DMS79 (cell line): ENCODE data around the gene FLAD1.

Experiments
- DNase-seq: peaks from one replicate; lab custom pipeline; 2025; lab: John Stamatoyannopoulos, UW

The FLAD1 gene

GRCh38 chr1:155004352-155005075 is 21.4 kb downstream of the FLAD1 start:
- no peak for DNase-seq

DNA sequence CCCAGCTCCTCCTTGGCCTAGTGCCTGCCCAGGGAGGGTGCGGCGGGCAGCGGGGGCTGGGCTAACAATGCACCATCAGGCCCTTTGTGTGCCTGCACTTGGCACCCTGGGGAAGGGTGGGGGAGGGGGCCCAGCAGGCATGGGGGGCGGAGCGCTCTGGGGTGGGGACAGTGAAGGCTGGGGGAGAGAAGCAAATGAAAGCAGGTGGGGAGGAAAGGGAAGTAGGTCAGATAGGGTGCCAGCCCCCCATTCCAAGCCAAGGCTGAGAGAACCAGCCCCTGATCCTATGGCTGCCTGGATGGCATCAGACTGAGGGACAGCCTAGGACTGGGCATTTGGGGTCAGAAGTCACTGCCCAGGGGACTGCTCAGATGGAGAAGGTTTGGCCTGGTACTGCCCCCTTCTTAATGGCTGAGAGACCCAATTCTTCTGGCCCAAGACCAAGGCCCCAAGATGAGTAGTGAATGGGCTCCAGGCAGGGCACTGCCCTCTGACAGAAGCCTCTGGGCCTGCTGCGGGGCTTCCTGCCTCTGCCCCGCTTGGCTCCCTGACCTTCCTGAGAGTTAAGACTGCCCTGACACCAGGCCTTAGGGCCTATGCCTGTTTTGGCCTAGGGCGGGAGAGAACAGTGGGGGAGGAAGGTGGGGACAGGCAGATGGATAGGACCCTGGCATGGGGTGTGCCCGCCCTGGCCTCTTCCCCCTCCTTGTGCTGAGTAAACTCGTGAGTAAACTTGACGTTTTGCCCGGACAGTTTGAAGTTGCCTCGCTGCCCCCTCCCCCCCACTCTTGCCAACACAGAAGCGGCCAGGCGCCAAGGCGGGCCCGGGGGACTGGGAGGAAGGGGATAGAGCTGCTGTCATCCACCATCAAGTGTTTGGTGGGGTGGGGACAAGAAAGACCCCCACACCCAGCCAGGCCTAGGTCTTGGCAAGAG is 22.2 kb downstream of the FLAD1 start:
- no peak for DNase-seq

GRCh38 chr1:155006601-155007101 is 23.5 kb downstream of the FLAD1 start:
- DNase-seq = no peak

GRCh38 chr1:155007251-155007828 is 24.2 kb downstream of the FLAD1 start:
- DNase-seq = no peak

DNA sequence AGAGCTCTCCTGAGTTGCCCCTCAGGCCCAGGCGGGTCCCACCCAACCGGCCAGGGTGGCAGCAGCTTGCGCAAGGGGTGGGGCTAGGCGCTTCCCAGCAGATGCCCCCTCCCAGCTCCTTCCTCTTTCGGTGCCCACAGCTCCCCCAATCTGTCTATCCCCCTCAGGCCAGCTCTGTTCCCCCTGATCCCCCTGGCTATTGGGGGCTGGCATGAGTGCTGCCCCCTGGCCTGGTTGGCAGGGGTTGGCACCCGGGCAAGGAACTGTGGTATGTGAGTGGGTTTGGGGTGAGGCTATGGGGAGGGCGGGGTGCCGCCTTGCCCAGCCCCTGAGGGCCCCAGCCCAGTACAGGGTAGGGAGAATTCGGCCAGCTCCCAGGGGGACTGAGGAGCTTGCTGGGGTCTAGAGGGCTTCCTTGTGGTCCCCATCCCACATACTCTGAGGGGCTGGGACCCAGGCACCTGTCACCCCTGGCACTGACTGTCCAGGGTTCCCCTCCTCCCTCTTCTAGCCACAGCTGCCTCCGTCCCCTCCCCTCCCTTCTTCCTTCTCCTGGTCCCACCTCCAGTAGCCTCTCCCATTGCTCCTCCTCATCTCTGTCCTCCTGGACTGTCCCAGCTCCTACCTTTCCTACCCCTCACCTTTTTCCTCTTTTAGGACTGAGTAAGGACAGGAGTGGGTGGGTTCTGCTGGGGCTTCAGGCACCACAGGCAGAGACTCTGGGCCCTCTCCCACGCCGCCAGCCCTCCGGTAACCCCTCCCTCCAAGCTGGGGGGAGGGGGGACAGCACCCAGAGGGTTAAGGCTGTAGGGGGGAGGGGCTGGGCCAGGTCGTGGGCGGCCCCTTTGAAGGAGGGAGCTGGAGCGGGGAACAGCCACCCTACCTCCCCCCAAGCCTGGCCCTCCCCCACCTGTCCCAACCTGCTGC is 25.1 kb downstream of the FLAD1 start:
- DNase-seq = no peak

DNA sequence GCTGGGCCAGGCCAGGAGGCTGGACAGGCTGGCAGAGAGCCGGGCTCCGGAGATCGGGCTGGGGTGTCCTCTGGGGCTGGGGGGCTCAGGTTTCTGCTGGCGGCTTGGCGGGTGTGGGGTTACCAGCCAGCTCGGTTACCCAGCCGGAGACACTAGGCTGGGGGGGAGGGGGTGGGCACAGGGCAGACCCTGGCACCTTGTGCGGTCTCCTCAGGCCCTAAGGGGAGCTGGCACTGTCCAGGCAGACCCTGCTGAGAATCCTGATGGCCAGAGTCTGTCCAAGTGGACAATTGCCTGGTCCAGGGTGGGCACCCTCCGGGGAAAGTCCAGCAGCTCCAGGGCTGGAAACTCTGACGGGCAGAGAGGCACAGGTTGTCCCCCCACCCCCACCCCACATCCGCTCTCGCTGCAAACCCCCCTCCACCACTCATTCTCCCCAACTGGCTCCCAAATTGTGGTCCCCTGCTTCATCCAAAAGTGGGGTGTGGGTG is 26.1 kb downstream of the FLAD1 start:
- DNase-seq = no peak

GRCh38 chr1:155009742-155010141 is 26.6 kb downstream of the FLAD1 start:
- no peak for DNase-seq

- DNase-seq = no peak
Observed at GRCh38 chr1:155010211-155010918, 27.2 kb downstream of the FLAD1 start.

- no peak for DNase-seq
Observed at GRCh38 chr1:155011004-155011416, 27.9 kb downstream of the FLAD1 start.

- no peak for DNase-seq
Observed at GRCh38 chr1:155011437-155012025, 28.4 kb downstream of the FLAD1 start.

- peak; percentile 28 for DNase-seq
Observed at GRCh38 chr1:155012026-155012546, 28.9 kb downstream of the FLAD1 start.

DNA sequence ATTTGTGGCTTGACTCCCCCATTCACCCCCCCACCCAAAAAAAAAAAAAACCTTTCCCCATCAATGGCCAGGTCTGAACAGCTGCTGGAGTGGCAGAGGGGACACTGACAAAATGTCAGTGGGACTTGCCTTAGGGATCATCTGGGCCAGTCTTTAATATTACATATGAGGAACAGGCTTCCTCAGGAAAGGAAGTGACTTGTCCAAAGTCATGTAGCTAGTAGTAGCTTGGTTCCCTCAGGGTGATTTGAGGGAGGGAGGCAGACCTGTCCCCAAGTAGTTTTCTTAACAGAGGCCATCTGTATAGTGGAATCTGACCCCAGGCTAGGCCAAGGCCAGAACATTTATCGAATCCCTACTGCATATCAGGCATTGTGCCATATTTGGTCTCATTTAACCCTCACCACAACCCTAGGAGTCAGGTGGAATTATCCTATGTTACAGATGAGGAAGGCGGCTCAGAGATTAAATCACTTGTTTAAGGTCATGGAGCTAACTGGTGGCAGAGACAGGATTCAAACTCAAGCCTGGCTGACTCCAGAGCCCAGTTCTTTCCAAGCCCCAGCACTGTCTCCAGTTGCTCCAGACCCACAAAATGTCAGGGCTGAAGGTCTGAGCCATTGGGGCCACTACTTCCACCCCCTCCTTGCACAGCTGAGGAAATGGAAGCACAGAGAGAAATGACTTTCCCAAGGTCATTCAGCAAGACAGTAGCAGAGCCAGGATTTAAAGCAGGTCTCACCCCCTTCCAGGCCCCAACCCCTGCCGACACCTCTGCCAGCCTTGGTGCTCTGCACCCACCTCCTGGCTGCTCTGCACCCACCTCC is 29.8 kb downstream of the FLAD1 start:
- no peak for DNase-seq

GRCh38 chr1:155013632-155014031 is 30.5 kb downstream of the FLAD1 start:
- no peak for DNase-seq

DNA sequence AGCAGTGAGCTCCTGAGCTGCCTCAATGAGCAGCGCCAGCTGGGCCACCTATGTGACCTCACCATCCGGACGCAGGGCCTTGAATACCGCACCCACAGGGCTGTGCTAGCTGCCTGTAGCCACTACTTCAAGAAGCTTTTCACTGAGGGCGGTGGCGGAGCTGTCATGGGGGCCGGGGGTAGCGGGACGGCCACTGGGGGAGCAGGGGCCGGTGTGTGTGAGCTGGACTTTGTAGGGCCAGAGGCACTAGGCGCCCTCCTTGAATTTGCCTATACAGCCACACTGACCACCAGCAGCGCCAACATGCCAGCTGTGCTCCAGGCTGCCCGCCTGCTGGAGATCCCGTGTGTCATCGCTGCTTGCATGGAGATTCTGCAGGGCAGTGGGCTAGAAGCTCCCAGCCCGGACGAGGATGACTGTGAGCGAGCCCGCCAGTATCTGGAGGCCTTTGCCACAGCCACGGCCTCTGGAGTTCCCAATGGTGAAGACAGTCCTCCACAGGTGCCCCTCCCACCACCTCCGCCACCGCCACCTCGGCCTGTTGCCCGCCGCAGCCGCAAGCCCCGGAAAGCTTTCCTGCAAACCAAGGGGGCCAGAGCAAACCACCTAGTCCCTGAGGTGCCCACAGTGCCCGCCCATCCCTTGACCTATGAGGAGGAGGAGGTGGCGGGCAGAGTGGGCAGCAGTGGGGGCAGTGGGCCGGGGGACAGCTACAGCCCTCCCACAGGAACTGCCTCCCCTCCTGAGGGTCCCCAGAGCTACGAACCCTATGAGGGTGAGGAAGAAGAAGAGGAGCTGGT is 31.8 kb downstream of the FLAD1 start:
- DNase-seq = no peak

- no peak for DNase-seq
Observed at GRCh38 chr1:155015527-155016230, 32.5 kb downstream of the FLAD1 start.

GRCh38 chr1:155016231-155016831 is 33.2 kb downstream of the FLAD1 start:
- no peak for DNase-seq
